Lower lobe of right lung (tissue), 2 donors: ENCODE results near the gene HDAC3. TPM values are rescaled to one million over a fixed set of nuclear protein-coding genes. Genes with fewer than 3 reads are reported as not detected.

Source experiments
- ATAC-seq, 2 donors: fragments of 200-7000 bp; cut with Tn5 transposase; one replicate each; pipeline ENCODE4 v1.9.1; 2020 to 2022; ENCODE audit warnings: mild to moderate bottlenecking in 2 of 2, moderate library complexity in 2 of 2
- DNase-seq: peaks from one replicate; pipeline ENCODE4 v3.0.0-alpha.2; 2020
- H3K27ac ChIP-seq: fragments of 200-600 bp; one replicate; pipeline ENCODE4 v1.8.0; 2022
- H3K27me3 ChIP-seq: fragments of 200-600 bp; one replicate; pipeline ENCODE4 v1.8.0; 2022; ENCODE audit warnings: low read depth
- H3K36me3 ChIP-seq: fragments of 200-600 bp; one replicate; pipeline ENCODE4 v1.8.0; 2022; ENCODE audit warnings: mild to moderate bottlenecking
- H3K4me1 ChIP-seq: fragments of 200-600 bp; one replicate; pipeline ENCODE4 v1.8.0; 2022
- H3K4me3 ChIP-seq: fragments of 200-600 bp; one replicate; pipeline ENCODE4 v1.8.0; 2022; ENCODE audit warnings: mild to moderate bottlenecking
- H3K9me3 ChIP-seq: fragments of 200-600 bp; one replicate; pipeline ENCODE4 v1.8.0; 2022
- intact Hi-C: fragments of 100-400 bp; cut with DNase I; formaldehyde crosslinking; loops from one replicate; pipeline ENCODE4 v1.11.0; 2022
- total RNA-seq: library from RNA; stranded (reverse); fragmentation: NEBNext Ultra II Directional; extraction: Animal tissue kit (Norgen Biotek cat#: 25700); gene quantifications from one replicate; pipeline ENCODE4 v1.2.1, GENCODE V29; 2021
- TF ChIP-seq, protein P1 (sequence below): fragments of 200-600 bp; IDR thresholded peaks from one replicate; pipeline ENCODE4 v1.8.0; 2022; ENCODE audit warnings: antibody characterized with exemption, mild to moderate bottlenecking
- donor health status: DM: no; HTN: yes; CAD: no; lungs with severe emphysema.

The HDAC3 gene
- total RNA-seq, 1 donor from 2014 or later = 45.8 TPM

DNA sequence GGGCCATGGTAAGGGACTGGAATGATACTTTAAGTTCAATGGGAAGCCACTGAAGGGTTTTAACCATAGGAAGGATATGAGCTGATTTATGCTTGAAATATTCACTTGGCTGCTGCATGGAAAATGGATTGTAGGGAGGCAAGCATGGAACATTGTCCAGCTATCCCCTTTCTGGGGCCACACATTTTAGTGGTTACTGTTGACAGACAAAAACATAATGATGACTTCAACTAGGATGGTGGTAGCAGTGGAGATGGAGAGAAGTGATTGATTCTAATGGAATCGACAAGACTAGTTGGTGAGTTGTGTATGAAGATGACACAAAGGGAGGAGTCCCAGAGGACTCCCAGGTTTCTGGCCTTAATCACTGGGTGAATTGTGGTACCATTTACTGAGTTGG lies 20.8 kb upstream of the HDAC3 start:
- DNase-seq (no peak), ATAC-seq (no peak)
- H3K4me3 ChIP-seq = no peak overlapping the region
- no peaks in the 10 kb centered on the region for H3K4me1 ChIP-seq
- intact Hi-C loops = no loop called here
- H3K27ac ChIP-seq = no peak overlapping the region
- H3K36me3 ChIP-seq = peaks cover 66% of the 10 kb centered on the region
- TF ChIP-seq, protein P1, sequence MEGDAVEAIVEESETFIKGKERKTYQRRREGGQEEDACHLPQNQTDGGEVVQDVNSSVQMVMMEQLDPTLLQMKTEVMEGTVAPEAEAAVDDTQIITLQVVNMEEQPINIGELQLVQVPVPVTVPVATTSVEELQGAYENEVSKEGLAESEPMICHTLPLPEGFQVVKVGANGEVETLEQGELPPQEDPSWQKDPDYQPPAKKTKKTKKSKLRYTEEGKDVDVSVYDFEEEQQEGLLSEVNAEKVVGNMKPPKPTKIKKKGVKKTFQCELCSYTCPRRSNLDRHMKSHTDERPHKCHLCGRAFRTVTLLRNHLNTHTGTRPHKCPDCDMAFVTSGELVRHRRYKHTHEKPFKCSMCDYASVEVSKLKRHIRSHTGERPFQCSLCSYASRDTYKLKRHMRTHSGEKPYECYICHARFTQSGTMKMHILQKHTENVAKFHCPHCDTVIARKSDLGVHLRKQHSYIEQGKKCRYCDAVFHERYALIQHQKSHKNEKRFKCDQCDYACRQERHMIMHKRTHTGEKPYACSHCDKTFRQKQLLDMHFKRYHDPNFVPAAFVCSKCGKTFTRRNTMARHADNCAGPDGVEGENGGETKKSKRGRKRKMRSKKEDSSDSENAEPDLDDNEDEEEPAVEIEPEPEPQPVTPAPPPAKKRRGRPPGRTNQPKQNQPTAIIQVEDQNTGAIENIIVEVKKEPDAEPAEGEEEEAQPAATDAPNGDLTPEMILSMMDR = no peak
- no peaks in the 10 kb centered on the region for H3K27me3 ChIP-seq
- H3K9me3 ChIP-seq = no peaks in the 10 kb centered on the region

DNA sequence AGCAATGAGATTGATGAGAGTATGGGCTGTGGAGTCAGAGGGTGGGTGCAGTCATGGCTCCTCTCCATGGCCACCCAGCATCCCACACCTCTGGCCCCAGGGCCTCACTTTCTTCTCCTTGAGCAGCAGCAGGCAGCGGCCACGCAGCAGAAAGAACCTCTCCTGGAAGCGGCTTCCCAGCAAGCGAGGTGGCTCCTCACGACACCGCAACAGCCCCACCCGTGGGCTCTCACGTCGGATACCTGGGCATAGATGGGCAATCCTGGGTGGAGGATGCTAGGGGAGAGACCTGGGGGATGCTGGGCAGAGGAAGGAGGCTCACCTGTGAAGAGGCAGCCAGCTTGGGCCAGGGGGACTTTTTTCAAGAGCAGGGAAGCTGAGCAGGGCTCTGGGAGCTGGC lies 19.7 kb upstream of the HDAC3 start:
- no peak overlapping the region for H3K4me3 ChIP-seq
- TF ChIP-seq, protein P1 = no peak
- ATAC-seq (no peak), DNase-seq (no peak)
- H3K9me3 ChIP-seq = no peaks in the 10 kb centered on the region
- no peak overlapping the region for H3K27ac ChIP-seq
- peaks cover 4% of the 10 kb centered on the region for H3K4me1 ChIP-seq
- H3K36me3 ChIP-seq = peaks cover 56% of the 10 kb centered on the region
- intact Hi-C loops = no loop called here
- no peaks in the 10 kb centered on the region for H3K27me3 ChIP-seq

DNA sequence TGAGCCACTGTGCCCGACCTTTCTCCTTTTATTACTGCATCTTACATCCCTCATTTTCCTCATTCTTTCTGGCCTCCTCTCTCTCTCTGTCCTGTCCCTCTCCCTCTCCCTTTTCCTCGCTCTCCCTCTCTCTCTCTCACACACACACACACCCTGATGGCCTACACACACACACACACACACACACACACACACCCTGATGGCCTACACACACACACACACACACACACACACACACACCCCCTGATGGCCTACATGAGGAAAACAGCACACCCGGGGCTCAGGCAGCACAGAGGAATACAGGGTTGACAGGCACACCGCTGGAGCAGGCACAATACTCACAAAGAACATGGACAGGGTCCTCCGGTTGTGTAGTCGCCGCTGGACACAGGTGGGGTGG lies 18.4 kb upstream of the HDAC3 start:
- TF ChIP-seq, protein P1 = no peak
- H3K9me3 ChIP-seq = no peaks in the 10 kb centered on the region
- intact Hi-C loops = no loop called here
- H3K4me1 ChIP-seq = peaks cover 14% of the 10 kb centered on the region
- no peak overlapping the region for H3K27ac ChIP-seq
- no peaks in the 10 kb centered on the region for H3K27me3 ChIP-seq
- H3K36me3 ChIP-seq = peaks cover 55% of the 10 kb centered on the region
- DNase-seq = no peak
- ATAC-seq = no peak
- H3K4me3 ChIP-seq = no peak overlapping the region

DNA sequence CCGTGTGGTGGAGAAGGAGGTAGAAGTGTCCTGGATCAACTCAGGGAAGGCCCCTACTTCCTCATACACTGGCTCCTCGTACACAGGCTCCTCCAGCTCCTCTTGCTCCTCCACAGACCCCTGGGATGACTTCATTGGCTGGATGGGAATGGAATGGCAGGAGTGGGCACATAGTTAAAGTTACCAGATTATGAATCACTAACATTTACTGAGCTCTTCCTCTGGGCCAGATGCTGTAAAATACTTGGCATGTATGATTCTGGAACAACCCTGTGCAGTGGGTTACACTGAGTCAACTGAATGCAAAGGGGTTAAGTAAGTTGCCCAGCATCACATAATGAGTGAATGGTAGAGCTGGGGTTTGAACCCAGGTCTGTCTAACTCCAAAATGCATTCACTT lies 17.6 kb upstream of the HDAC3 start:
- DNase-seq (no peak), ATAC-seq (no peak)
- TF ChIP-seq, protein P1 = no peak
- intact Hi-C loops = no loop called here
- Histone ChIP-seq H3K4me3 (no peak overlapping the region), H3K36me3 (peaks cover 48% of the 10 kb centered on the region), H3K27me3 (no peaks in the 10 kb centered on the region), H3K4me1 (peaks cover 15% of the 10 kb centered on the region), H3K27ac (no peak overlapping the region), H3K9me3 (no peaks in the 10 kb centered on the region)

DNA sequence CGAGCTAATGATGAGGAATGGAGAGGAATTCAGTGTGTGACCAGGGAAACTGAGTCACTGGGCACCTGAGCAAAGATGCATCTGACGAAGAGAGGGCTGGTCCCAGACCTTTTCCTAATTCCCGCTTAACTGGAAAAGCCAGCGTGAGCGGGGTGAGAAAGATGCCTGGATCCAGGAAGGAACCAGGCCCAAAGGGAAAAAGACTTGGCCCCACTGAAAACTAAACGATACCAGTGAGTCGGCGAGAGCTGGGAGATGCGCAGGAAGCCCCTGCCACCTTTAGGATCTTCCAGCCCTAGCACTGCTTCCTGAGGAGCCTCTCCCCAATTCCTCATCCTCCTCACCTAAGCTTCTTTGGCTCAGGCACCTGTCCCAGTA lies 15.1 kb upstream of the HDAC3 start:
- Histone ChIP-seq H3K27me3 (no peaks in the 10 kb centered on the region), H3K4me1 (peaks cover 15% of the 10 kb centered on the region), H3K36me3 (peaks cover 37% of the 10 kb centered on the region), H3K4me3 (peak overlapping the region; percentile 79), H3K9me3 (no peaks in the 10 kb centered on the region), H3K27ac (peak overlapping the region; percentile 81)
- ATAC-seq = peak in 1 of 2 donors; percentile 4
- intact Hi-C loops = no loop called here
- DNase-seq = no peak
- TF ChIP-seq, protein P1 = no peak
